ENCODE data around the gene LGALS9. TPM values are rescaled to one million over a fixed set of nuclear protein-coding genes. Genes with fewer than 3 reads are reported as not detected.

Gene LGALS9
- total and polyA plus RNA-seq, 2 donors, result 6.5 to 50.1 TPM

- peaks cover 2% of the 10 kb centered on the region for H3K36me3 ChIP-seq (ENCODE audit: insufficient read depth)
- H3K4me1 ChIP-seq (ENCODE audit: insufficient read depth), result no peaks in the 10 kb centered on the region
- H3K4me3 ChIP-seq (ENCODE audit: low read depth, low read length), result no peak overlapping the region
- no peak overlapping the region for H3K27ac ChIP-seq (ENCODE audit: low read depth)
- DNase-seq (ENCODE audit: extremely low spot score), result no peak
- WGBS, result 80% methylated on average over 11 of the region's 11 CpGs
Measured at GRCh38 chr17:27609611-27610303, 21.2 kb upstream of the LGALS9 start.

- 91% methylated on average over 4 of the region's 4 CpGs for WGBS
- Histone ChIP-seq H3K36me3 (ENCODE audit: insufficient read depth) (no peaks in the 10 kb centered on the region), H3K4me3 (ENCODE audit: low read depth, low read length) (no peak overlapping the region), H3K27ac (ENCODE audit: low read depth) (no peak overlapping the region), H3K4me1 (ENCODE audit: insufficient read depth) (no peaks in the 10 kb centered on the region)
- DNase-seq (ENCODE audit: extremely low spot score), result no peak
Measured at GRCh38 chr17:27610304-27610677, 20.7 kb upstream of the LGALS9 start.

GRCh38 chr17:27612160-27612770 is 18.7 kb upstream of the LGALS9 start:
- no peaks in the 10 kb centered on the region for H3K4me1 ChIP-seq (ENCODE audit: insufficient read depth)
- no peaks in the 10 kb centered on the region for H3K36me3 ChIP-seq (ENCODE audit: insufficient read depth)
- no peak for DNase-seq (ENCODE audit: extremely low spot score)
- H3K27ac ChIP-seq (ENCODE audit: low read depth), result no peak overlapping the region
- no peak overlapping the region for H3K4me3 ChIP-seq (ENCODE audit: low read depth, low read length)
- 85% methylated on average over 3 of the region's 3 CpGs for WGBS

- Histone ChIP-seq H3K4me3 (ENCODE audit: low read depth, low read length) (no peak overlapping the region), H3K36me3 (ENCODE audit: insufficient read depth) (no peaks in the 10 kb centered on the region), H3K4me1 (ENCODE audit: insufficient read depth) (no peaks in the 10 kb centered on the region), H3K27ac (ENCODE audit: low read depth) (no peak overlapping the region)
- 89% methylated on average over 3 of the region's 3 CpGs for WGBS
- no peak for DNase-seq (ENCODE audit: extremely low spot score)
Measured at GRCh38 chr17:27613433-27613832, 17.6 kb upstream of the LGALS9 start.

GRCh38 chr17:27615121-27615520 is 15.9 kb upstream of the LGALS9 start:
- no peak overlapping the region for H3K27ac ChIP-seq (ENCODE audit: low read depth)

GRCh38 chr17:27616414-27616813 is 14.6 kb upstream of the LGALS9 start:
- no peaks in the 10 kb centered on the region for H3K4me1 ChIP-seq (ENCODE audit: insufficient read depth)
- no peak for DNase-seq (ENCODE audit: extremely low spot score)
- 67% methylated on average over 4 of the region's 4 CpGs for WGBS
- H3K4me3 ChIP-seq (ENCODE audit: low read depth, low read length), result no peak overlapping the region
- H3K36me3 ChIP-seq (ENCODE audit: insufficient read depth), result no peaks in the 10 kb centered on the region
- H3K27ac ChIP-seq (ENCODE audit: low read depth), result no peak overlapping the region

More at GRCh38 chr17:27615121-27615520, 15.9 kb upstream of the LGALS9 start:
- no peaks in the 10 kb centered on the region for H3K36me3 ChIP-seq (ENCODE audit: insufficient read depth)
- no peaks in the 10 kb centered on the region for H3K4me1 ChIP-seq (ENCODE audit: insufficient read depth)
- DNase-seq (ENCODE audit: extremely low spot score), result no peak
- no peak overlapping the region for H3K4me3 ChIP-seq (ENCODE audit: low read depth, low read length)
- WGBS, result 95% methylated on average over 1 of the region's 1 CpG

GRCh38 chr17:27618417-27618816 is 12.6 kb upstream of the LGALS9 start:
- H3K4me1 ChIP-seq (ENCODE audit: insufficient read depth), result no peaks in the 10 kb centered on the region
- no peak overlapping the region for H3K4me3 ChIP-seq (ENCODE audit: low read depth, low read length)
- WGBS, result 87% methylated on average over 8 of the region's 8 CpGs
- H3K27ac ChIP-seq (ENCODE audit: low read depth), result no peak overlapping the region
- no peaks in the 10 kb centered on the region for H3K36me3 ChIP-seq (ENCODE audit: insufficient read depth)
- DNase-seq (ENCODE audit: extremely low spot score), result no peak

- WGBS, result 87% methylated on average over 9 of the region's 9 CpGs
- DNase-seq (ENCODE audit: extremely low spot score), result no peak
- no peak overlapping the region for H3K4me3 ChIP-seq (ENCODE audit: low read depth, low read length)
- no peaks in the 10 kb centered on the region for H3K4me1 ChIP-seq (ENCODE audit: insufficient read depth)
- H3K36me3 ChIP-seq (ENCODE audit: insufficient read depth), result peaks cover 4% of the 10 kb centered on the region
- no peak overlapping the region for H3K27ac ChIP-seq (ENCODE audit: low read depth)
Measured at GRCh38 chr17:27620721-27621120, 10.3 kb upstream of the LGALS9 start.

GRCh38 chr17:27621536-27621935 is 9.5 kb upstream of the LGALS9 start:
- no peak overlapping the region for H3K27ac ChIP-seq (ENCODE audit: low read depth)
- H3K4me1 ChIP-seq (ENCODE audit: insufficient read depth), result no peaks in the 10 kb centered on the region
- no peak for DNase-seq (ENCODE audit: extremely low spot score)
- WGBS, result 96% methylated on average over 4 of the region's 4 CpGs
- H3K36me3 ChIP-seq (ENCODE audit: insufficient read depth), result peaks cover 4% of the 10 kb centered on the region
- no peak overlapping the region for H3K4me3 ChIP-seq (ENCODE audit: low read depth, low read length)

- 91% methylated on average over 10 of the region's 10 CpGs for WGBS
- H3K4me3 ChIP-seq (ENCODE audit: low read depth, low read length), result no peak overlapping the region
- DNase-seq (ENCODE audit: extremely low spot score), result no peak
- no peaks in the 10 kb centered on the region for H3K4me1 ChIP-seq (ENCODE audit: insufficient read depth)
- peaks cover 4% of the 10 kb centered on the region for H3K36me3 ChIP-seq (ENCODE audit: insufficient read depth)
- no peak overlapping the region for H3K27ac ChIP-seq (ENCODE audit: low read depth)
Measured at GRCh38 chr17:27621942-27622559, 8.9 kb upstream of the LGALS9 start.

GRCh38 chr17:27622986-27623385 is 8.0 kb upstream of the LGALS9 start:
- no peak overlapping the region for H3K27ac ChIP-seq (ENCODE audit: low read depth)
- no peak for DNase-seq (ENCODE audit: extremely low spot score)
- peaks cover 4% of the 10 kb centered on the region for H3K36me3 ChIP-seq (ENCODE audit: insufficient read depth)
- no peaks in the 10 kb centered on the region for H3K4me1 ChIP-seq (ENCODE audit: insufficient read depth)
- 83% methylated on average over 4 of the region's 4 CpGs for WGBS
- H3K4me3 ChIP-seq (ENCODE audit: low read depth, low read length), result no peak overlapping the region

- DNase-seq (ENCODE audit: extremely low spot score), result no peak
- Histone ChIP-seq H3K4me1 (ENCODE audit: insufficient read depth) (no peaks in the 10 kb centered on the region), H3K36me3 (ENCODE audit: insufficient read depth) (peaks cover 4% of the 10 kb centered on the region), H3K27ac (ENCODE audit: low read depth) (no peak overlapping the region), H3K4me3 (ENCODE audit: low read depth, low read length) (no peak overlapping the region)
- 89% methylated on average over 6 of the region's 6 CpGs for WGBS
Measured at GRCh38 chr17:27623614-27624013, 7.4 kb upstream of the LGALS9 start.

- no peak for DNase-seq (ENCODE audit: extremely low spot score)
- no peak overlapping the region for H3K27ac ChIP-seq (ENCODE audit: low read depth)
- H3K4me3 ChIP-seq (ENCODE audit: low read depth, low read length), result no peak overlapping the region
- no peaks in the 10 kb centered on the region for H3K4me1 ChIP-seq (ENCODE audit: insufficient read depth)
- WGBS, result 82% methylated on average over 3 of the region's 3 CpGs
- peaks cover 4% of the 10 kb centered on the region for H3K36me3 ChIP-seq (ENCODE audit: insufficient read depth)
Measured at GRCh38 chr17:27624539-27624938, 6.4 kb upstream of the LGALS9 start.

- peaks cover 4% of the 10 kb centered on the region for H3K36me3 ChIP-seq (ENCODE audit: insufficient read depth)
- H3K4me1 ChIP-seq (ENCODE audit: insufficient read depth), result peaks cover 1% of the 10 kb centered on the region
- H3K27ac ChIP-seq (ENCODE audit: low read depth), result no peak overlapping the region
- no peak overlapping the region for H3K4me3 ChIP-seq (ENCODE audit: low read depth, low read length)
- no peak for DNase-seq (ENCODE audit: extremely low spot score)
- 83% methylated on average over 5 of the region's 5 CpGs for WGBS
Measured at GRCh38 chr17:27625856-27626255, 5.1 kb upstream of the LGALS9 start.

Data from urinary bladder (tissue), 4 donors.